ENCODE data around the gene WASF3.

DNA sequence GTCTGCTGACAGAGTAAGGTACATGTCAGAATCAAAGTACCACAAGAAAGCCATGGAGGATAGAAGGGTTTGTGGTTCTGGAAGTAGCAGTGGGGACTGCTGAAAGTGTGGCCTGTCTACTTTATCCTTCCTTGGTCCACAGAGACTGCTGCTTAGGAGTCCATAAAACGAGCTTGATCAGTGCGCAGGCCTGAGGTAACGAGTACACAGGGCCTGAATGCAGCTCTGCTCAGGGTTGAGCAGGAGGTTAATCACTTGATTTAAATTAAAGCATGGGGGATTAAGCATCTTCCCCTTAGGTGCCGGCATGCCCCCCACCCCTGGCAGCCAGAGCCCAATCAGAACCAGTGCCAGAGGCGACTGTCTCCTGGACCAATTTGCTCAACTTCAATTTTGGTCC lies 34.9 kb upstream of the WASF3 start:
- TF ChIP-seq, protein P1, sequence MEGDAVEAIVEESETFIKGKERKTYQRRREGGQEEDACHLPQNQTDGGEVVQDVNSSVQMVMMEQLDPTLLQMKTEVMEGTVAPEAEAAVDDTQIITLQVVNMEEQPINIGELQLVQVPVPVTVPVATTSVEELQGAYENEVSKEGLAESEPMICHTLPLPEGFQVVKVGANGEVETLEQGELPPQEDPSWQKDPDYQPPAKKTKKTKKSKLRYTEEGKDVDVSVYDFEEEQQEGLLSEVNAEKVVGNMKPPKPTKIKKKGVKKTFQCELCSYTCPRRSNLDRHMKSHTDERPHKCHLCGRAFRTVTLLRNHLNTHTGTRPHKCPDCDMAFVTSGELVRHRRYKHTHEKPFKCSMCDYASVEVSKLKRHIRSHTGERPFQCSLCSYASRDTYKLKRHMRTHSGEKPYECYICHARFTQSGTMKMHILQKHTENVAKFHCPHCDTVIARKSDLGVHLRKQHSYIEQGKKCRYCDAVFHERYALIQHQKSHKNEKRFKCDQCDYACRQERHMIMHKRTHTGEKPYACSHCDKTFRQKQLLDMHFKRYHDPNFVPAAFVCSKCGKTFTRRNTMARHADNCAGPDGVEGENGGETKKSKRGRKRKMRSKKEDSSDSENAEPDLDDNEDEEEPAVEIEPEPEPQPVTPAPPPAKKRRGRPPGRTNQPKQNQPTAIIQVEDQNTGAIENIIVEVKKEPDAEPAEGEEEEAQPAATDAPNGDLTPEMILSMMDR (IDR thresholded peaks at IDR 0.05; ENCODE audit: low read depth, low read length), result no peak
- no peak for TF ChIP-seq EZH2phosphoT487 (IDR thresholded peaks at IDR 0.05; ENCODE audit: low read depth)
